ENCODE results near the gene RANBP9. TPM values are rescaled to one million over a fixed set of nuclear protein-coding genes. Genes with fewer than 3 reads are reported as not detected.

Gene RANBP9
- total and polyA plus RNA-seq, 7 experiments from 2014 or later: 2.7 to 56.9 (median 47.9) TPM

- DNase-seq: peak in 7 of 9 donors; percentile 41 to 78 (median 65)
- Mint-ChIP-seq H3K4me3 (peak overlapping the region; percentile 38 to 75 (median 58)), H3K4me1 (peaks cover 34 to 74% (median 65%) of the 10 kb centered on the region in 7 donors), H3K27me3 (no peaks in the 10 kb centered on the region), H3K36me3 (peaks cover 5 to 35% (median 21%) of the 10 kb centered on the region in 5 donors), H3K9me3 (peaks cover 0 to 13% (median 6%) of the 10 kb centered on the region in 11 donors), H3K27ac (peak overlapping the region; percentile 63 to 92 (median 86))
- intact Hi-C loops (cut with micrococcal nuclease): loop anchor here (1.0 to 5.0 kb wide), 6 partner anchors 9 to 354 kb away; partner anchors contain the start of genes NOL7 (in 1 of the 2) and TBC1D7 (in 1 of the 2)
- H3K27ac ChIP-seq (ENCODE audit: low read depth, low read length): peak overlapping the region; percentile 54
- no peaks in the 10 kb centered on the region for H3K36me3 ChIP-seq (ENCODE audit: control insufficient read depth in 2 of 3, insufficient read depth in 3 of 3, low read length in 3 of 3)
- peaks cover 36 to 42% of the 10 kb centered on the region in 2 donors for H3K4me1 ChIP-seq (ENCODE audit: control insufficient read depth in 2 of 2, insufficient read depth in 2 of 2, low read length in 2 of 2)
- peak; percentile 82 for ATAC-seq
- POLR2A ChIA-PET: interaction anchor here (0.6 to 1.9 kb wide), 11 partner anchors 9 to 385 kb away, joined by 3 to 8 read pairs (median 4); partner anchors contain the start of genes NOL7, RANBP9 and SIRT5
- CTCF ChIA-PET: interaction anchor here (0.7 to 1.2 kb wide), 3 partner anchors 16 to 66 kb away, joined by 3 to 5 read pairs (median 3); partner anchors contain the start of gene NOL7
- no peaks in the 10 kb centered on the region for H3K27me3 ChIP-seq (ENCODE audit: control insufficient read depth in 2 of 2, insufficient read depth in 2 of 2, low read length in 2 of 2)
- no peaks in the 10 kb centered on the region for H3K9me3 ChIP-seq (ENCODE audit: control insufficient read depth in 2 of 3, low read length in 3 of 3)
- peak overlapping the region; percentile 4 for H3K4me3 ChIP-seq (ENCODE audit: low read length)
Observed at GRCh38 chr6:13681305-13682061, 30.2 kb downstream of the RANBP9 start.

- POLR2A ChIA-PET: interaction anchor here (0.5 to 1.9 kb wide), 8 partner anchors 10 to 106 kb away, joined by 3 to 6 read pairs (median 4); partner anchors contain the start of genes RANBP9 and SIRT5
- H3K36me3 Mint-ChIP-seq: peaks cover 5 to 38% (median 21%) of the 10 kb centered on the region in 5 donors
- Histone ChIP-seq H3K9me3 (ENCODE audit: control insufficient read depth in 2 of 3, low read length in 3 of 3) (no peaks in the 10 kb centered on the region), H3K36me3 (ENCODE audit: control insufficient read depth in 2 of 3, insufficient read depth in 3 of 3, low read length in 3 of 3) (no peaks in the 10 kb centered on the region), H3K4me3 (ENCODE audit: low read length) (no peak overlapping the region), H3K4me1 (ENCODE audit: control insufficient read depth in 2 of 2, insufficient read depth in 2 of 2, low read length in 2 of 2) (peaks cover 35 to 40% of the 10 kb centered on the region in 2 donors), H3K27me3 (ENCODE audit: control insufficient read depth in 2 of 2, insufficient read depth in 2 of 2, low read length in 2 of 2) (no peaks in the 10 kb centered on the region), H3K27ac (ENCODE audit: low read depth, low read length) (no peak overlapping the region)
- H3K9me3 Mint-ChIP-seq: peaks cover 0 to 19% (median 6%) of the 10 kb centered on the region in 11 donors
- intact Hi-C loops (cut with micrococcal nuclease): loop anchor here (2.0 to 5.0 kb wide), 3 partner anchors 14 to 353 kb away; partner anchors contain the start of gene TBC1D7 (in 1 of the 2)
- CTCF ChIA-PET: interaction anchor here (0.7 to 1.2 kb wide), 3 partner anchors 17 to 65 kb away, joined by 3 to 5 read pairs (median 3); partner anchors contain the start of gene NOL7
- DNase-seq (no peak), ATAC-seq (no peak)
- H3K27me3 Mint-ChIP-seq: no peaks in the 10 kb centered on the region
- peak overlapping the region in 4 of 10 donors; percentile 55 to 72 (median 60) for H3K4me3 Mint-ChIP-seq
- peak overlapping the region; percentile 31 to 92 (median 82) for H3K27ac Mint-ChIP-seq
- H3K4me1 Mint-ChIP-seq: peaks cover 34 to 82% (median 68%) of the 10 kb centered on the region in 7 donors
Observed at GRCh38 chr6:13680448-13680968, 31.1 kb downstream of the RANBP9 start.

- H3K4me1 ChIP-seq (ENCODE audit: control insufficient read depth in 2 of 2, insufficient read depth in 2 of 2, low read length in 2 of 2): peaks cover 35 to 36% of the 10 kb centered on the region in 2 donors
- H3K9me3 Mint-ChIP-seq: peaks cover 0 to 24% (median 6%) of the 10 kb centered on the region in 11 donors
- no peak overlapping the region for H3K4me3 ChIP-seq (ENCODE audit: low read length)
- intact Hi-C loops (cut with micrococcal nuclease): loop anchor here (2.0 to 5.0 kb wide), 3 partner anchors 13 to 353 kb away; partner anchors contain the start of gene TBC1D7 (in 1 of the 2)
- peak overlapping the region in 7 of 9 donors; percentile 43 to 78 (median 63) for H3K27ac Mint-ChIP-seq
- DNase-seq (no peak), ATAC-seq (no peak)
- H3K36me3 ChIP-seq (ENCODE audit: control insufficient read depth in 2 of 3, insufficient read depth in 3 of 3, low read length in 3 of 3): no peaks in the 10 kb centered on the region
- peaks cover 5 to 42% (median 25%) of the 10 kb centered on the region in 5 donors for H3K36me3 Mint-ChIP-seq
- H3K9me3 ChIP-seq (ENCODE audit: control insufficient read depth in 2 of 3, low read length in 3 of 3): no peaks in the 10 kb centered on the region
- CTCF ChIA-PET: interaction anchor here (0.8 kb wide), 1 partner anchor 18 kb away, joined by 3 read pairs; no protein-coding TSS in a partner anchor
- POLR2A ChIA-PET: interaction anchor here (0.5 to 1.1 kb wide), 3 partner anchors 50 to 65 kb away, joined by 3 to 4 read pairs (median 3); partner anchors contain the start of gene NOL7
- H3K27me3 ChIP-seq (ENCODE audit: control insufficient read depth in 2 of 2, insufficient read depth in 2 of 2, low read length in 2 of 2): no peaks in the 10 kb centered on the region
- peak overlapping the region in 5 of 10 donors; percentile 18 to 72 (median 33) for H3K4me3 Mint-ChIP-seq
- no peaks in the 10 kb centered on the region for H3K27me3 Mint-ChIP-seq
- H3K4me1 Mint-ChIP-seq: peaks cover 37 to 84% (median 71%) of the 10 kb centered on the region in 7 donors
- H3K27ac ChIP-seq (ENCODE audit: low read depth, low read length): no peak overlapping the region
Observed at GRCh38 chr6:13679996-13680395, 31.6 kb downstream of the RANBP9 start.

- CTCF ChIA-PET: interaction anchor here (0.6 kb wide), 1 partner anchor 26 kb away, joined by 4 read pairs; no protein-coding TSS in a partner anchor
- POLR2A ChIA-PET: interaction anchor here (0.5 to 1.4 kb wide), 8 partner anchors 18 to 199 kb away, joined by 3 to 5 read pairs (median 3); partner anchors contain the start of gene RANBP9
- no peaks in the 10 kb centered on the region for H3K27me3 Mint-ChIP-seq
- peaks cover 29 to 32% of the 10 kb centered on the region in 2 donors for H3K4me1 ChIP-seq (ENCODE audit: control insufficient read depth in 2 of 2, insufficient read depth in 2 of 2, low read length in 2 of 2)
- H3K27me3 ChIP-seq (ENCODE audit: control insufficient read depth in 2 of 2, insufficient read depth in 2 of 2, low read length in 2 of 2): no peaks in the 10 kb centered on the region
- H3K36me3 ChIP-seq (ENCODE audit: control insufficient read depth in 2 of 3, insufficient read depth in 3 of 3, low read length in 3 of 3): no peaks in the 10 kb centered on the region
- no peak for ATAC-seq
- H3K9me3 ChIP-seq (ENCODE audit: control insufficient read depth in 2 of 3, low read length in 3 of 3): no peaks in the 10 kb centered on the region
- peaks cover 0 to 29% (median 9%) of the 10 kb centered on the region in 11 donors for H3K9me3 Mint-ChIP-seq
- H3K27ac Mint-ChIP-seq: peak overlapping the region in 3 of 9 donors; percentile 26 to 79 (median 74)
- no peak overlapping the region for H3K4me3 ChIP-seq (ENCODE audit: low read length)
- H3K4me3 Mint-ChIP-seq: peak overlapping the region in 2 of 10 donors; percentile 42 to 60
- H3K36me3 Mint-ChIP-seq: peaks cover 8 to 49% (median 33%) of the 10 kb centered on the region in 5 donors
- intact Hi-C loops (cut with micrococcal nuclease): no loop called here
- peaks cover 38 to 85% (median 69%) of the 10 kb centered on the region in 7 donors for H3K4me1 Mint-ChIP-seq
- no peak for DNase-seq
- no peak overlapping the region for H3K27ac ChIP-seq (ENCODE audit: low read depth, low read length)
Observed at GRCh38 chr6:13678255-13678983, 33.2 kb downstream of the RANBP9 start.

- Mint-ChIP-seq H3K4me1 (peaks cover 41 to 87% (median 71%) of the 10 kb centered on the region in 7 donors), H3K4me3 (no peak overlapping the region), H3K9me3 (peaks cover 0 to 29% (median 9%) of the 10 kb centered on the region in 11 donors), H3K27ac (no peak overlapping the region), H3K27me3 (no peaks in the 10 kb centered on the region), H3K36me3 (peaks cover 8 to 49% (median 36%) of the 10 kb centered on the region in 5 donors)
- Histone ChIP-seq H3K4me1 (ENCODE audit: control insufficient read depth in 2 of 2, insufficient read depth in 2 of 2, low read length in 2 of 2) (peaks cover 27% of the 10 kb centered on the region in 2 donors), H3K27ac (ENCODE audit: low read depth, low read length) (no peak overlapping the region), H3K27me3 (ENCODE audit: control insufficient read depth in 2 of 2, insufficient read depth in 2 of 2, low read length in 2 of 2) (no peaks in the 10 kb centered on the region), H3K9me3 (ENCODE audit: control insufficient read depth in 2 of 3, low read length in 3 of 3) (no peaks in the 10 kb centered on the region), H3K4me3 (ENCODE audit: low read length) (no peak overlapping the region), H3K36me3 (ENCODE audit: control insufficient read depth in 2 of 3, insufficient read depth in 3 of 3, low read length in 3 of 3) (no peaks in the 10 kb centered on the region)
- CTCF ChIA-PET: interaction anchor here (0.6 kb wide), 1 partner anchor 25 kb away, joined by 4 read pairs; no protein-coding TSS in a partner anchor
- ATAC-seq (no peak), DNase-seq (no peak)
- intact Hi-C loops (cut with micrococcal nuclease): no loop called here
- POLR2A ChIA-PET: interaction anchor here (0.6 to 1.4 kb wide), 3 partner anchors 19 to 34 kb away, joined by 3 to 4 read pairs (median 4); partner anchors contain the start of gene RANBP9
Observed at GRCh38 chr6:13677878-13678254, 33.8 kb downstream of the RANBP9 start.
